K562 (cell line): ENCODE measurements around the gene TMCC1. TPM values are rescaled to one million over a fixed set of nuclear protein-coding genes. Genes with fewer than 3 reads are reported as not detected.

Source experiments
- ATAC-seq: fragments of 200-7000 bp; cut with Tn5 transposase; 3 replicates; pipeline ENCODE4 v1.9.1; 2020; ENCODE audit warnings: moderate library complexity
- BruUV-seq: library from RNA; stranded (reverse); fragments of 400-500 nt; replicated peaks from 2 replicates; lab custom pipeline; 2021; lab: Mats Ljungman, UMichigan
- CTCF ChIA-PET: fragments of 300-600 bp; formaldehyde crosslinking; extraction: SDS; loops from one replicate; lab custom pipeline; 2021; ENCODE audit warnings: low intra/inter-chr PET ratio; lab: Yijun Ruan, JAX
- POLR2A ChIA-PET: fragments of 300-600, 350-650 bp; sonication (Branson Sonifier 250); formaldehyde crosslinking; extraction: SDS; loops from one replicate; lab custom pipeline; 2021; ENCODE audit warnings: antibody characterized with exemption, inconsistent platforms; lab: Yijun Ruan, JAX
- DNase-seq, 4 experiments: peaks; one replicate each; pipeline versions ENCODE4 v3.0.0 to v3.0.0-alpha.2; 2011 to 2018; ENCODE audit warnings: low spot score in 3 of 4, mixed read lengths in 3 of 4; ENCODE audit errors: extremely low read depth in 1 of 4
- FAIRE-seq: peaks from 2 replicates; lab custom pipeline; 2011; peaks lifted over from hg19 to GRCh38; lab: Jason Lieb, UNC
- H2AFZ ChIP-seq: 2 replicates; pipeline ENCODE4 v1.6.0; 2011; ENCODE audit warnings: low read depth, low read length, control low read depth, inconsistent platforms
- H3K27ac ChIP-seq: fragments of 200-600 bp; 3 replicates; pipeline ENCODE4 v1.8.0; 2011; ENCODE audit warnings: low read depth, mild to moderate bottlenecking, control low read depth, inconsistent platforms, low read length, moderate library complexity, mixed read lengths; ENCODE audit errors: extremely low read depth
- H3K27me3 ChIP-seq, 2 experiments: fragments of 300-600 bp in 1 of 2; 2 replicates in 1 of 2; 3 replicates in 1 of 2; pipeline versions ENCODE4 v1.6.0 to v1.8.0; 2011; ENCODE audit warnings: inconsistent platforms in 2 of 2, low read length in 2 of 2, mild to moderate bottlenecking in 1 of 2, mixed read lengths in 1 of 2, moderate library complexity in 1 of 2; ENCODE audit not compliant: control insufficient read depth in 2 of 2, insufficient read depth in 2 of 2
- H3K36me3 ChIP-seq: fragments of 300-600 bp; 3 replicates; pipeline ENCODE4 v1.8.0; 2011; ENCODE audit warnings: mild to moderate bottlenecking, low read length, inconsistent platforms; ENCODE audit not compliant: control insufficient read depth, insufficient read depth
- H3K4me1 ChIP-seq, 2 experiments: fragments of 200-600 bp in 1 of 2; replicated peaks in 1 of 2; 2 replicates in 1 of 2; 3 replicates in 1 of 2; pipeline versions ENCODE4 v1.5.1 to v1.8.0; 2011; ENCODE audit warnings: inconsistent platforms in 2 of 2, low read length in 2 of 2, mild to moderate bottlenecking in 1 of 2, mixed read lengths in 1 of 2, moderate library complexity in 1 of 2; ENCODE audit not compliant: control insufficient read depth in 2 of 2, insufficient read depth in 2 of 2
- H3K4me2 ChIP-seq: 2 replicates; pipeline ENCODE4 v1.6.1; 2011; ENCODE audit warnings: low read length, control low read depth, inconsistent platforms, mixed read lengths; ENCODE audit not compliant: insufficient read depth
- H3K4me3 ChIP-seq: fragments of 200-600 bp; sonication (generic), shearing (Covaris generic); 2 replicates; pipeline ENCODE4 v1.5.1; 2016; ENCODE audit warnings: control low read depth, inconsistent platforms
- H3K79me2 ChIP-seq: fragments of 200-600 bp; 3 replicates; pipeline ENCODE4 v1.8.0; 2011; ENCODE audit warnings: low read length, inconsistent platforms; ENCODE audit not compliant: control insufficient read depth, insufficient read depth
- H3K9ac ChIP-seq, 2 experiments: 2 replicates each; pipeline versions ENCODE4 v1.6.0 to v1.6.1; 2011; ENCODE audit warnings: low read depth in 2 of 2, low read length in 2 of 2, control low read depth in 1 of 2, inconsistent platforms in 1 of 2, mild to moderate bottlenecking in 1 of 2, mixed read lengths in 1 of 2; ENCODE audit not compliant: insufficient read depth in 1 of 2
- H3K9me1 ChIP-seq: one replicate; pipeline ENCODE4 v1.6.0; 2011; ENCODE audit warnings: inconsistent platforms, mild to moderate bottlenecking, low read length, moderate library complexity; ENCODE audit not compliant: control insufficient read depth, insufficient read depth
- H3K9me3 ChIP-seq: replicated peaks from 2 replicates; pipeline ENCODE4 v1.5.1; 2011; ENCODE audit warnings: low read depth, low read length, inconsistent platforms; ENCODE audit not compliant: control insufficient read depth, insufficient read depth
- H4K20me1 ChIP-seq: replicated peaks from 2 replicates; pipeline ENCODE4 v1.6.1; 2011; ENCODE audit warnings: low read length, inconsistent platforms, mixed read lengths; ENCODE audit not compliant: control insufficient read depth, insufficient read depth
- CBFA2T3 ChIP-seq: fragments of 450-650 bp; IDR thresholded peaks from 2 replicates; pipeline ENCODE4 v1.6.1; 2017
- HMBOX1 ChIP-seq: sonication (generic); IDR thresholded peaks from 2 replicates; pipeline ENCODE4 v1.6.1; 2016
- HNRNPH1 ChIP-seq: fragments of 200-400 bp; formaldehyde crosslinking; optimal IDR thresholded peaks from 2 replicates; pipeline ENCODE3; 2017; ENCODE audit warnings: low read depth, mild to moderate bottlenecking, low read length, moderate library complexity
- KLF16 ChIP-seq: IDR thresholded peaks from 2 replicates; pipeline ENCODE4 v1.6.1; 2016; ENCODE audit warnings: antibody characterized with exemption
- NUFIP1 ChIP-seq: fragments of 450-650 bp; IDR thresholded peaks from 2 replicates; pipeline ENCODE4 v1.6.1; 2018; ENCODE audit not compliant: partially characterized antibody
- SIX5 ChIP-seq, 2 experiments: IDR thresholded peaks; 2 replicates each; pipeline ENCODE4 v1.6.1; 2011; ENCODE audit warnings: low read length in 2 of 2, borderline replicate concordance in 1 of 2, low read depth in 1 of 2, mild to moderate bottlenecking in 1 of 2, moderate library complexity in 1 of 2; ENCODE audit not compliant: insufficient read depth in 1 of 2
- SPI1 ChIP-seq: IDR thresholded peaks from 2 replicates; pipeline ENCODE4 v1.6.1; 2011; ENCODE audit warnings: low read depth, low read length, control low read depth, borderline replicate concordance
- TAL1 ChIP-seq: fragments of 450-650 bp; IDR thresholded peaks from 2 replicates; pipeline ENCODE4 v1.6.1; 2016; ENCODE audit warnings: mild to moderate bottlenecking
- TFE3 ChIP-seq: fragments of 450-650 bp; formaldehyde crosslinking; IDR thresholded peaks from 2 replicates; pipeline ENCODE4 v1.4.0; 2020; ENCODE audit warnings: mild to moderate bottlenecking, mixed read lengths
- VEZF1 ChIP-seq: fragments of 200-800 bp; sonication (Bioruptor generic); IDR thresholded peaks from 2 replicates; pipeline ENCODE4 v1.6.1; 2017; ENCODE audit warnings: missing genetic modification characterization, missing compliant biosample characterization
- ZNF165 ChIP-seq: fragments of 250-450 bp; sonication (Bioruptor Pico); IDR thresholded peaks from 2 replicates; pipeline ENCODE4 v1.4.0; 2020; ENCODE audit warnings: borderline replicate concordance
- ZNF253 ChIP-seq: fragments of 250-450 bp; sonication (Bioruptor Pico); conservative IDR thresholded peaks from 2 replicates; pipeline ENCODE4 v1.6.1; 2021; ENCODE audit warnings: mild to moderate bottlenecking
- ZNF408 ChIP-seq: fragments of 250-450 bp; sonication (Bioruptor Pico); IDR thresholded peaks from 2 replicates; pipeline ENCODE4 v1.4.0; 2020; ENCODE audit warnings: low read depth, mild to moderate bottlenecking, moderate library complexity
- ZNF584 ChIP-seq: fragments of 200-800 bp; sonication (Bioruptor generic); IDR thresholded peaks from 2 replicates; pipeline ENCODE4 v1.6.1; 2016; ENCODE audit warnings: low read depth, mild to moderate bottlenecking, missing genetic modification characterization, missing compliant biosample characterization
- WGBS: fragments of 100-300 bp; shearing (Covaris generic); methylation state at CpG from one replicate; pipeline ENCODE4 v1.1.6; 2016; ENCODE audit warnings: low coverage, mixed read lengths; ENCODE audit not compliant: insufficient coverage; ENCODE audit errors: missing lambda C conversion rate; 5-methylcytosine and 5-hydroxymethylcytosine counted together
- in situ Hi-C: fragments of 300-500 bp; cut with MboI; formaldehyde crosslinking; loops from 4 replicates; pipeline ENCODE4 v1.15.0; 2018; ENCODE audit warnings: inconsistent platforms, mixed read lengths
- intact Hi-C: fragments of 100-400 bp; cut with micrococcal nuclease; formaldehyde crosslinking; loops from 2 replicates; pipeline ENCODE4 v1.14.2; 2022
- polyA plus RNA-seq, 8 experiments: library from polyadenylated mRNA; depleted of rRNA in 4 of 8; stranded (reverse) in 5 of 8; unstranded in 3 of 8; fragments of >200 nt; fragmentation: Nextera tagmentation in 2 of 8; fragmentation: Illumina TruSeq in 1 of 8; extraction: Ambion mirVana in 2 of 8; extraction: Trizol in 1 of 8; gene quantifications; 2 replicates each; pipeline versions ENCODE4 v1.2.1 to v1.2.3, GENCODE V29; 2011 to 2014; ENCODE audit warnings: inconsistent platforms in 1 of 8, missing spikeins in 1 of 8
- total RNA-seq, 7 experiments: library from RNA; depleted of rRNA in 6 of 7; stranded (reverse); fragments of >200 nt in 6 of 7; fragmentation: Illumina TruSeq in 2 of 7; extraction: Trizol in 2 of 7; gene quantifications; 2 replicates each; pipeline versions ENCODE4 v1.2.1 to v1.2.3, GENCODE V29; 2011 to 2021; ENCODE audit warnings: low replicate concordance in 1 of 7

The TMCC1 gene
- total and polyA plus RNA-seq, 9 of the 15 experiments (the other 6 are each of a cell fraction or from before 2014, with no cell fraction given) = 0.89 to 8.7 (median 4.0) TPM

- CTCF ChIA-PET = no interaction called here
- TF ChIP-seq NUFIP1 (no peak), HNRNPH1 (no peak), ZNF253 (CRISPR knock-in tag) (no peak), VEZF1 (no peak), CBFA2T3 (no peak), TAL1 (no peak), TFE3 (CRISPR knock-in tag) (no peak), SPI1 (no peak), ZNF165 (CRISPR knock-in tag) (no peak), KLF16 (no peak), ZNF408 (CRISPR knock-in tag) (no peak), HMBOX1 (no peak), SIX5 (IDR thresholded peaks at IDR 0.05; ENCODE audit: borderline replicate concordance in 1 of 2, insufficient read depth in 1 of 2, low read depth in 1 of 2, low read length in 2 of 2) (no peak), ZNF584 (CRISPR knock-in tag) (no peak)
- no peak overlapping the region for H3K9ac ChIP-seq
- peaks cover 4 to 17% of the 10 kb centered on the region in 2 experiments; a peak in 4 of 5 replicates for H3K4me1 ChIP-seq
- H3K4me3 ChIP-seq = no peak overlapping the region
- 89% methylated on average over 1 of the region's 1 CpG for WGBS
- H3K79me2 ChIP-seq = no peaks in the 10 kb centered on the region
- no peak for DNase-seq
- BruUV-seq = no TSS peak
- no peaks in the 10 kb centered on the region for H3K27me3 ChIP-seq
- no peak for ATAC-seq
- no peaks in the 10 kb centered on the region for H3K9me3 ChIP-seq
- no peaks in the 10 kb centered on the region for H3K9me1 ChIP-seq
- FAIRE-seq = no peak
- no peaks in the 10 kb centered on the region for H4K20me1 ChIP-seq
- in situ Hi-C loops = loop anchor here (5.0 kb wide), 2 partner anchors 168 to 268 kb away; no protein-coding TSS in a partner anchor
- no peak overlapping the region for H3K4me2 ChIP-seq
- intact Hi-C loops = no loop called here
- H3K27ac ChIP-seq = no peak overlapping the region
- POLR2A ChIA-PET = no interaction called here
- H3K36me3 ChIP-seq = 0 out of 3 replicates have a peak, but pooled peaks cover 7% of the 10 kb centered on the region
- no peak overlapping the region for H2AFZ ChIP-seq
Observed at GRCh38 chr3:129654131-129654530, 239.4 kb downstream of the TMCC1 start.
